ENCODE results near the gene MACROD1. TPM values are rescaled to one million over a fixed set of nuclear protein-coding genes. Genes with fewer than 3 reads are reported as not detected.

MACROD1 gene
- polyA plus RNA-seq, 1 experiment: 8.1 TPM

DNA sequence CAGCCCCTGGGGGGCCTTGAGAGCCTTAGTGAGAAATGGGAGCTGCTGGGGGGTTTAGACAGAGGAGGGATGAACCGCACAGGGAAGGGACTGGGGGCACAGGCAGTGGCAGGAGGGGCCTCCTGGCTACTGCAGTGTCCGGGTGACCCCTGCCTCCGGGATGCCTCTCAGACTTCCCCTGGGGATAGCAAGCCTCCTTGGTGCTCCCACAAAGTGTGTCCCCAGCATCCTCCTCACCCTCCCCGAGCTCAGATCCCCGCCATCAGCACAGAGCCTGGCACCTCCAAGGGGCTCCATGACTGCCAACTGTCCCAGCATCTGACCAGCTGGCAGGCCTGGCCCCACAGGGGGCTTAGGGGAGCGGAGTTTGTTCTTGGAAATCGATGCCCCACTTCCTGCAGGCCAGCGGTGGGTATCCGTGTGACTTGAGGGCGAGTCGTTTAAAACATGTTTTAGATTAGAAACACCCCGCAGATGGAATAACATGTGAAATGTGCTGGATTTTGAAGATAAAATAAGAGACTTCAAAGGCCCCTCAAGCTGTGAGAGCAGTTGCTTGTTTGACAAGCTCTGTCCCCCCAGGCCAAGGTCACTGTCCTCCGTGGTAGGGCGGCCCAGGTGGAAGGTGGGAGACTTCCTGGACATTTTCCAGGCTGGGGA is 143.7 kb downstream of the MACROD1 start:
- Histone ChIP-seq H3K27me3 (ENCODE audit: control insufficient read depth, insufficient read depth, low read length) (peaks cover 25% of the 10 kb centered on the region), H3K27ac (ENCODE audit: low read depth, low read length) (peak overlapping the region; percentile 11), H3K9me3 (ENCODE audit: control insufficient read depth, insufficient read depth, low read length) (no peaks in the 10 kb centered on the region; the same call in 1 of the 2 replicates), H3K4me3 (ENCODE audit: low read depth, low read length) (no peak overlapping the region)
- ChIA-PET CTCF (interaction anchor here (0.6 kb wide), 1 partner anchor 9 kb away, joined by 3 read pairs; no protein-coding TSS in a partner anchor), POLR2A (interaction anchor here (0.6 kb wide), 1 partner anchor 8 kb away, joined by 4 read pairs; no protein-coding TSS in a partner anchor)
- TF ChIP-seq, protein P1, sequence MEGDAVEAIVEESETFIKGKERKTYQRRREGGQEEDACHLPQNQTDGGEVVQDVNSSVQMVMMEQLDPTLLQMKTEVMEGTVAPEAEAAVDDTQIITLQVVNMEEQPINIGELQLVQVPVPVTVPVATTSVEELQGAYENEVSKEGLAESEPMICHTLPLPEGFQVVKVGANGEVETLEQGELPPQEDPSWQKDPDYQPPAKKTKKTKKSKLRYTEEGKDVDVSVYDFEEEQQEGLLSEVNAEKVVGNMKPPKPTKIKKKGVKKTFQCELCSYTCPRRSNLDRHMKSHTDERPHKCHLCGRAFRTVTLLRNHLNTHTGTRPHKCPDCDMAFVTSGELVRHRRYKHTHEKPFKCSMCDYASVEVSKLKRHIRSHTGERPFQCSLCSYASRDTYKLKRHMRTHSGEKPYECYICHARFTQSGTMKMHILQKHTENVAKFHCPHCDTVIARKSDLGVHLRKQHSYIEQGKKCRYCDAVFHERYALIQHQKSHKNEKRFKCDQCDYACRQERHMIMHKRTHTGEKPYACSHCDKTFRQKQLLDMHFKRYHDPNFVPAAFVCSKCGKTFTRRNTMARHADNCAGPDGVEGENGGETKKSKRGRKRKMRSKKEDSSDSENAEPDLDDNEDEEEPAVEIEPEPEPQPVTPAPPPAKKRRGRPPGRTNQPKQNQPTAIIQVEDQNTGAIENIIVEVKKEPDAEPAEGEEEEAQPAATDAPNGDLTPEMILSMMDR (IDR thresholded peaks at IDR 0.05; ENCODE audit: low read depth, low read length): no peak
- no peak for DNase-seq (ENCODE audit: low read depth, low spot score)

DNA sequence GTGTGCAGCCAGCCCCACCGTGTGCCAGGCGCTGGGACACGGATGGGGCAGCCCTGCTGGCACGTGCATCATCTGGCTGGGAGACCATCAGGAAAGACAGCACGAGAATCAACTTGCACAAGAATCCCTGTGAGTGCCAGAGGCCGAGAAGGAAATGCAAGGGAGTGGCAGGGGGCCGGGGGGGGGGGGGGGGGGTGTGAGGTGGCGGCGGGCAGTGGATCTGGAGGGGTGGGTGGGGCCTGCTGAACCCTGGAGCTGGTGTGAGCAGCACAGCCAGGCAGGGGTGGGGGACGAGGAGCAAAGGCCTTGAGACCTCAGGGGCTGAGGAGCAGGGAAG is 144.2 kb downstream of the MACROD1 start:
- CTCF ChIA-PET: no interaction called here
- H3K9me3 ChIP-seq (ENCODE audit: control insufficient read depth, insufficient read depth, low read length): no peaks in the 10 kb centered on the region; the same call in 1 of the 2 replicates
- H3K27me3 ChIP-seq (ENCODE audit: control insufficient read depth, insufficient read depth, low read length): peaks cover 21% of the 10 kb centered on the region
- no peak overlapping the region for H3K4me3 ChIP-seq (ENCODE audit: low read depth, low read length)
- POLR2A ChIA-PET: no interaction called here
- TF ChIP-seq, protein P1 (IDR thresholded peaks at IDR 0.05; ENCODE audit: low read depth, low read length): no peak
- no peak overlapping the region for H3K27ac ChIP-seq (ENCODE audit: low read depth, low read length)
- no peak for DNase-seq (ENCODE audit: low read depth, low spot score)

DNA sequence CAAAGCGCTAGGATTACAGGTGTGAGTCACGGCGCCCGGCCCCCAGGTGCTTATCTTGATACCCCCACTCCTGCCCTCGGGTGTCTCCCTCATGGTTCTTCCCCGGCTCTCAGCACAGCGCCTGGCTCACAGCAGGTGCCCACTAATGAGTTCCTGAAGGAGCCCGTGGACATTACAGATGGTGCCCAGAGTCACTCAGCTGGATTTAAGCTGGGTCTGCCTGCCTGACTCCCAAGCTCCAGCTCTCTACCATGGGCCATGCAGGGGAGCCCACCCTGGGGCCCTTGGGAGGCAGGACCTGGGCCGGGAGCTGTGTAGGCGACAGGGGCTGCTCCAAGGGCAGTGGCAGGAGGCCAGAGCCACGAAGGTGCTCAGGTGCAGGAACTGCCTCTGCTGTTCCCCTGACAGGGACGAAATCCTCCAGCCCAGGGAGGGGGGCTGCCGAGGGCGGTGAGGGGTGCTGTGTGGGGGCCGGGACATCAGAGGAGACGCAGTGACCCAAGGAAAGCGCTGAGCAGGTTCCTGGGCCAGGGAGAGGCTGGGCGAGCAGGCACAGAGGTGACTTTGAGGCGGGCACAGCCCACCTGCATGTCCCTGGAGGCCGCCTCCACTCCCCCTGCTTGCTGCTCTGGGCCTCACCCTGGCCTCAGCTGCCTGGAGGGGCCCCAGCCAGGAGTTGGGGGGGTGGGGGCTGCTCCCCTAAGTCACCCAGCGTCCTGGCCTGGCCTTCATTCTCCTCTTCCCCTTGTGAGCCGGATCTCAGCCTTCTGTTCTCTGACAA is 144.7 kb downstream of the MACROD1 start:
- ChIA-PET POLR2A (no interaction called here), CTCF (no interaction called here)
- Histone ChIP-seq H3K27ac (ENCODE audit: low read depth, low read length) (no peak overlapping the region), H3K9me3 (ENCODE audit: control insufficient read depth, insufficient read depth, low read length) (no peaks in the 10 kb centered on the region; the same call in 1 of the 2 replicates), H3K4me3 (ENCODE audit: low read depth, low read length) (no peak overlapping the region), H3K27me3 (ENCODE audit: control insufficient read depth, insufficient read depth, low read length) (peaks cover 21% of the 10 kb centered on the region)
- DNase-seq (ENCODE audit: low read depth, low spot score): no peak
- TF ChIP-seq, protein P1 (IDR thresholded peaks at IDR 0.05; ENCODE audit: low read depth, low read length): no peak

DNA sequence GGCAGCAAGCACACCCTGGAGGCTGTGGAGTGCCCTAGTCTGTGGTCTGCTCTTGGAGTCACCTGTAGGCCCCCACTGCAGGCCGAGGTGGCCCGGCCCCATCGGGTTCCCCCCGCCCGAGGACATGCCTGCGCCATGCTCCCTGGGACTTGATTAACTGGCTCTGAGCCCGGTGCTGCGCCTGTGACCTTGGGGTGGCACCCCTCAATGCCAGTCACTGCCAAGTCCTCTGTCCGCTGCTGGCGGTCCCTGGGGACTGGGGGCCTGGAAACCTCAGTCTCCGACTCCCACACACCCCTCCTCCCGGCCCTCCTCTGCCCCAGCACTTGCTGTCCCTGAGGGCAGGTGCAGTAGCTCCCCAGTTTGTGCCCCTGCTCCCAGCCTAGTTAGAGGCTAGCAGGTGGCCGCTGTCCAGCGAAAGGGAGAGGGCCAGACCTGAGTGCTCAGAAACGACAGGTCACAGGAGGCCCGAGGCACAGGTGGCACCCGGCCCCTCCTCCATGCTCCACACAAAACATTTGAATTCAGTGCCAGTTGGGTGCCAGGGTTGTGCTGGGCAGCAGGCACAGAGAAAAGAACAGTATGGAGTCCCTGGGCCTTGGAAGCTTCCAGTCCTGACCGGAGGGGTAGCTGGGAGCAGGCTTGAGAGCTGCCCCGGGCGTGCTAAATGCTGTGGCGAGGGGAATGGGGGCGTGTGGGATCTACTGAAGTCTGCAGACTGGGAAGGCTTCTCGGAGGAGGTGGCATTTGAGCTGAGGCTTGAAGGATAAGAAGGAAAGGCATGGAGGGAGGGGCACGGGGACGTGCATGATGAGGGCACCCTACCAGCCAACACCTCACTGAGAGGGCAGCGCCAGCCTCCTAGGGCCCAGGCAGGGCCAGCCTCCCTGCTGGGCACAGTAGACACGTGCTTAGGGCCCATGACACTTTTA is 146.5 kb downstream of the MACROD1 start:
- Histone ChIP-seq H3K9me3 (ENCODE audit: control insufficient read depth, insufficient read depth, low read length) (no peaks in the 10 kb centered on the region; the same call in 1 of the 2 replicates), H3K27me3 (ENCODE audit: control insufficient read depth, insufficient read depth, low read length) (peaks cover 21% of the 10 kb centered on the region), H3K27ac (ENCODE audit: low read depth, low read length) (no peak overlapping the region), H3K4me3 (ENCODE audit: low read depth, low read length) (no peak overlapping the region)
- TF ChIP-seq, protein P1 (IDR thresholded peaks at IDR 0.05; ENCODE audit: low read depth, low read length): no peak
- POLR2A ChIA-PET: no interaction called here
- DNase-seq (ENCODE audit: low read depth, low spot score): no peak
- CTCF ChIA-PET: no interaction called here

All from AG04450 (cell line).